IMR-90 (cell line): ENCODE data around the gene RDH13. TPM values are rescaled to one million over a fixed set of nuclear protein-coding genes. Genes with fewer than 3 reads are reported as not detected.

ENCODE experiments used
- ATAC-seq: fragments of 200-7000 bp; cut with Tn5 transposase; 2 replicates; pipeline ENCODE4 v1.9.1; 2020; ENCODE audit warnings: low read depth, mild to moderate bottlenecking, moderate library complexity
- BruUV-seq: library from RNA; stranded (reverse); fragments of 400-500 nt; replicated peaks from 2 replicates; lab custom pipeline; 2021; lab: Mats Ljungman, UMichigan
- CTCF ChIA-PET: fragments of 300-600 bp; formaldehyde crosslinking; extraction: SDS; loops from one replicate; lab custom pipeline; 2021; ENCODE audit warnings: antibody characterized with exemption; lab: Yijun Ruan, JAX
- POLR2A ChIA-PET: fragments of 300-600 bp; sonication (Branson Sonifier 250); formaldehyde crosslinking; loops from one replicate; lab custom pipeline; 2022; ENCODE audit warnings: antibody characterized with exemption; ENCODE audit not compliant: unreplicated experiment; lab: Charles Lee
- DNase-seq: peaks from one replicate; pipeline ENCODE4 v3.0.0; 2013
- H2AFZ ChIP-seq: replicated peaks from 2 replicates; pipeline ENCODE3; 2013; ENCODE audit warnings: low read length, mild to moderate bottlenecking; ENCODE audit not compliant: poor library complexity
- H2AK5ac ChIP-seq: 2 replicates; pipeline ENCODE4 v1.6.1; 2013; ENCODE audit warnings: low read depth, low read length, inconsistent platforms
- H2AK9ac ChIP-seq: replicated peaks from 2 replicates; pipeline ENCODE3; 2013; ENCODE audit warnings: mild to moderate bottlenecking, low read depth, low read length, moderate library complexity; ENCODE audit not compliant: poor library complexity
- H2BK120ac ChIP-seq: 2 replicates; pipeline ENCODE4 v1.6.1; 2013; ENCODE audit warnings: low read depth, low read length, inconsistent platforms
- H2BK15ac ChIP-seq: 3 replicates; pipeline ENCODE4 v1.6.1; 2013; ENCODE audit warnings: low read depth, low read length, inconsistent platforms
- H2BK20ac ChIP-seq: 2 replicates; pipeline ENCODE4 v1.6.1; 2013; ENCODE audit warnings: low read depth, mild to moderate bottlenecking, inconsistent platforms, low read length, moderate library complexity
- H2BK5ac ChIP-seq: 2 replicates; pipeline ENCODE4 v1.6.1; 2013; ENCODE audit warnings: mild to moderate bottlenecking, low read depth, low read length, inconsistent platforms; ENCODE audit not compliant: poor library complexity, severe bottlenecking
- H3K14ac ChIP-seq: replicated peaks from 2 replicates; pipeline ENCODE4 v1.6.1; 2013; ENCODE audit warnings: low read depth, low read length, inconsistent platforms
- H3K18ac ChIP-seq: 2 replicates; pipeline ENCODE4 v1.6.1; 2013; ENCODE audit warnings: low read depth, low read length, control low read depth
- H3K23ac ChIP-seq: 2 replicates; pipeline ENCODE4 v1.6.1; 2013; ENCODE audit warnings: low read depth, low read length, inconsistent platforms
- H3K27ac ChIP-seq: 2 replicates; pipeline ENCODE4 v1.5.1; 2013; ENCODE audit warnings: mild to moderate bottlenecking, control low read depth, low read length; ENCODE audit not compliant: insufficient read depth
- H3K27me3 ChIP-seq: 2 replicates; pipeline ENCODE4 v1.6.1; 2013; ENCODE audit warnings: low read length; ENCODE audit not compliant: control insufficient read depth, insufficient read depth
- H3K36me3 ChIP-seq: 2 replicates; pipeline ENCODE4 v1.6.1; 2013; ENCODE audit warnings: low read length, mixed read lengths; ENCODE audit not compliant: control insufficient read depth, insufficient read depth
- H3K4ac ChIP-seq: 2 replicates; pipeline ENCODE4 v1.6.1; 2013; ENCODE audit warnings: low read depth, low read length, inconsistent platforms
- H3K4me1 ChIP-seq: 2 replicates; pipeline ENCODE4 v1.6.1; 2013; ENCODE audit warnings: low read length, mixed read lengths; ENCODE audit not compliant: control insufficient read depth, insufficient read depth
- H3K4me2 ChIP-seq: 2 replicates; pipeline ENCODE4 v1.6.1; 2013; ENCODE audit warnings: low read depth, mild to moderate bottlenecking, control low read depth, low read length, moderate library complexity
- H3K4me3 ChIP-seq: 2 replicates; pipeline ENCODE4 v1.5.1; 2013; ENCODE audit warnings: low read depth, mild to moderate bottlenecking, control low read depth, low read length, moderate library complexity; ENCODE audit not compliant: insufficient read depth
- H3K56ac ChIP-seq: 2 replicates; pipeline ENCODE4 v1.6.1; 2013; ENCODE audit warnings: low read length, inconsistent platforms; ENCODE audit not compliant: insufficient read depth; ENCODE audit errors: extremely low read depth
- H3K79me1 ChIP-seq, 2 experiments: 2 replicates each; pipeline ENCODE4 v1.6.1; 2013; ENCODE audit warnings: low read length in 2 of 2, inconsistent platforms in 1 of 2, low read depth in 1 of 2
- H3K9ac ChIP-seq: 2 replicates; pipeline ENCODE4 v1.6.1; 2013; ENCODE audit warnings: low read depth, low read length, control low read depth
- H3K9me1 ChIP-seq: 2 replicates; pipeline ENCODE4 v1.6.1; 2013; ENCODE audit warnings: low read length, inconsistent platforms; ENCODE audit not compliant: insufficient read depth
- H3K9me3 ChIP-seq: 2 replicates; pipeline ENCODE4 v1.6.1; 2013; ENCODE audit warnings: low read length; ENCODE audit not compliant: control insufficient read depth, insufficient read depth
- H4K20me1 ChIP-seq: 2 replicates; pipeline ENCODE4 v1.6.1; 2013; ENCODE audit warnings: low read length, inconsistent platforms; ENCODE audit not compliant: insufficient read depth
- H4K5ac ChIP-seq: 2 replicates; pipeline ENCODE4 v1.6.1; 2013; ENCODE audit warnings: mild to moderate bottlenecking, low read depth, low read length, control low read depth
- H4K8ac ChIP-seq, 2 experiments: 2 replicates each; pipeline ENCODE4 v1.6.1; 2013; ENCODE audit warnings: low read depth in 2 of 2, low read length in 2 of 2, control low read depth in 1 of 2, inconsistent platforms in 1 of 2
- H4K91ac ChIP-seq: 2 replicates; pipeline ENCODE4 v1.6.1; 2013; ENCODE audit warnings: low read depth, low read length, inconsistent platforms; ENCODE audit not compliant: insufficient read depth
- BHLHE40 ChIP-seq: fragments of 150-350 bp; IDR thresholded peaks from 2 replicates; pipeline ENCODE4 v1.6.1; 2016; ENCODE audit warnings: mild to moderate bottlenecking, low read depth, low read length
- CEBPB ChIP-seq: IDR thresholded peaks from 2 replicates; pipeline ENCODE4 v1.6.1; 2012; ENCODE audit warnings: low read depth, low read length, improper control_type of control experiment
- CHD1 ChIP-seq: IDR thresholded peaks from 2 replicates; pipeline ENCODE4 v1.6.1; 2012; ENCODE audit warnings: low read depth, low read length, improper control_type of control experiment
- CTCF ChIP-seq: conservative IDR thresholded peaks from 2 replicates; pipeline ENCODE4 v1.5.1; 2012; ENCODE audit warnings: mild to moderate bottlenecking, low read depth, low read length, improper control_type of control experiment
- ELK1 ChIP-seq: fragments of 150-350 bp; IDR thresholded peaks from 2 replicates; pipeline ENCODE4 v1.6.1; 2016; ENCODE audit warnings: low read depth, mild to moderate bottlenecking, low read length, moderate library complexity, borderline replicate concordance
- FOS ChIP-seq: fragments of 150-350 bp; IDR thresholded peaks from 2 replicates; pipeline ENCODE4 v1.6.1; 2016; ENCODE audit warnings: low read depth, low read length
- MAFK ChIP-seq: IDR thresholded peaks from 2 replicates; pipeline ENCODE4 v1.6.1; 2012; ENCODE audit warnings: low read depth, low read length, improper control_type of control experiment
- MAZ ChIP-seq: IDR thresholded peaks from 2 replicates; pipeline ENCODE4 v1.6.1; 2012; ENCODE audit warnings: low read depth, mild to moderate bottlenecking, low read length, improper control_type of control experiment, moderate library complexity, borderline replicate concordance
- MXI1 ChIP-seq: IDR thresholded peaks from 2 replicates; pipeline ENCODE4 v1.6.1; 2012; ENCODE audit warnings: low read depth, mild to moderate bottlenecking, low read length, moderate library complexity, borderline replicate concordance
- POLR2A ChIP-seq: IDR thresholded peaks from 2 replicates; pipeline ENCODE4 v1.6.1; 2012; ENCODE audit warnings: mild to moderate bottlenecking, low read depth, low read length
- RAD21 ChIP-seq: IDR thresholded peaks from 2 replicates; pipeline ENCODE4 v1.6.1; 2012; ENCODE audit warnings: low read length, improper control_type of control experiment
- RCOR1 ChIP-seq: IDR thresholded peaks from 2 replicates; pipeline ENCODE4 v1.6.1; 2012; ENCODE audit warnings: mild to moderate bottlenecking, low read length, improper control_type of control experiment; ENCODE audit not compliant: insufficient replicate concordance
- RFX5 ChIP-seq: IDR thresholded peaks from 2 replicates; pipeline ENCODE4 v1.8.0; 2012; ENCODE audit warnings: low read depth, mild to moderate bottlenecking, low read length, moderate library complexity
- SMC3 ChIP-seq: fragments of 150-350 bp; IDR thresholded peaks from 2 replicates; pipeline ENCODE4 v1.6.1; 2016; ENCODE audit warnings: low read depth, mild to moderate bottlenecking, antibody characterized with exemption, low read length, moderate library complexity
- USF2 ChIP-seq: fragments of 150-350 bp; IDR thresholded peaks from 2 replicates; pipeline ENCODE4 v1.6.1; 2017; ENCODE audit warnings: mild to moderate bottlenecking, antibody characterized with exemption, low read length, low read depth
- WGBS, 2 experiments: methylation state at CpG; one replicate each; pipeline versions ENCODE4 v1.1.5 to v1.1.7; 2013; ENCODE audit warnings: missing lambda C conversion rate in 2 of 2; ENCODE audit not compliant: insufficient read length in 1 of 2; ENCODE audit errors: extremely low coverage in 2 of 2; 5-methylcytosine and 5-hydroxymethylcytosine counted together
- dilution Hi-C: fragments of 300-500 bp; cut with HindIII; formaldehyde crosslinking; loops from one replicate; pipeline ENCODE4 v1.14.3; 2018; ENCODE audit warnings: low sequenced_read_pairs; ENCODE audit not compliant: unreplicated experiment
- in situ Hi-C: fragments of 300-500 bp; cut with MboI; formaldehyde crosslinking; loops from 3 replicates; pipeline ENCODE4 v1.14.3; 2019; ENCODE audit warnings: low sequenced_read_pairs, inconsistent platforms, mixed read lengths
- intact Hi-C: fragments of 100-400 bp; cut with micrococcal nuclease; formaldehyde crosslinking; loops from 2 replicates; pipeline ENCODE4 v1.10.0; 2022
- polyA plus RNA-seq, 3 experiments: library from polyadenylated mRNA; depleted of rRNA; stranded (reverse); fragments of >200 nt; gene quantifications; 2 replicates each; pipeline ENCODE4 v1.2.3, GENCODE V29; 2012; ENCODE audit warnings: low replicate concordance in 1 of 3
- total RNA-seq: library from RNA; depleted of rRNA; stranded (reverse); fragments of >200 nt; gene quantifications from 2 replicates; pipeline ENCODE4 v1.2.3, GENCODE V29; 2012

RDH13 gene
- total and polyA plus RNA-seq, 2 of the 4 experiments (the other 2 are of a cell fraction), result 7.5 to 7.8 TPM

GRCh38 chr19:55044771-55045716 lies 17.9 kb downstream of the RDH13 start:
- in situ Hi-C loops (no loop called here), dilution Hi-C loops (no loop called here), intact Hi-C loops (no loop called here)
- peaks cover 32% of the 10 kb centered on the region for H3K36me3 ChIP-seq
- H4K20me1 ChIP-seq, result no peaks in the 10 kb centered on the region
- BruUV-seq, result no TSS peak
- H4K8ac ChIP-seq, result no peak overlapping the region
- no peak overlapping the region for H3K27ac ChIP-seq
- H3K14ac ChIP-seq, result no peak overlapping the region
- no peak overlapping the region for H2BK15ac ChIP-seq
- H3K4ac ChIP-seq, result no peak overlapping the region
- H3K18ac ChIP-seq, result no peak overlapping the region
- H3K4me3 ChIP-seq, result no peak overlapping the region
- CTCF ChIA-PET, result no interaction called here
- H3K4me2 ChIP-seq, result no peak overlapping the region
- peaks cover 4% of the 10 kb centered on the region; the same call in 1 of the 2 replicates for H3K9me1 ChIP-seq
- H3K79me1 ChIP-seq, result no peaks in the 10 kb centered on the region
- H3K9me3 ChIP-seq, result no peaks in the 10 kb centered on the region
- 100% methylated on average over 8 of the region's 30 CpGs; no CpG with 5 or more reads in 1 of the 2 experiments for WGBS, 2 experiments
- H2AFZ ChIP-seq, result no peak overlapping the region
- H4K5ac ChIP-seq, result no peak overlapping the region
- no peak overlapping the region for H3K56ac ChIP-seq
- no peaks in the 10 kb centered on the region for H3K27me3 ChIP-seq
- no peak overlapping the region for H4K91ac ChIP-seq
- H2BK5ac ChIP-seq, result no peak overlapping the region
- H2BK120ac ChIP-seq, result no peak overlapping the region
- ATAC-seq (no peak), DNase-seq (no peak)
- POLR2A ChIA-PET, result no interaction called here
- no peak overlapping the region for H2AK5ac ChIP-seq
- H3K23ac ChIP-seq, result no peak overlapping the region
- H3K4me1 ChIP-seq, result no peaks in the 10 kb centered on the region
- no peak overlapping the region for H3K9ac ChIP-seq
- no peak overlapping the region for H2AK9ac ChIP-seq
- H2BK20ac ChIP-seq, result no peak overlapping the region
- TF ChIP-seq CEBPB, result no peak
- TF ChIP-seq CTCF, result no peak
- no peak for TF ChIP-seq CHD1
- TF ChIP-seq MXI1, result no peak
- no peak for TF ChIP-seq FOS
- TF ChIP-seq RFX5, result no peak
- no peak for TF ChIP-seq MAZ
- TF ChIP-seq USF2, result no peak
- no peak for TF ChIP-seq RAD21
- no peak for TF ChIP-seq RCOR1
- TF ChIP-seq BHLHE40, result no peak
- TF ChIP-seq ELK1, result no peak
- no peak for TF ChIP-seq SMC3
- TF ChIP-seq MAFK, result no peak
- no peak for TF ChIP-seq POLR2A
